CD4-positive, alpha-beta T cell treated with Interleukin-17A for 1 hour (primary cell): ENCODE data around the gene UBALD2.

Source experiments
- DNase-seq: peaks from one replicate; pipeline ENCODE4 v3.0.0-alpha.2; 2020

The UBALD2 gene

DNA sequence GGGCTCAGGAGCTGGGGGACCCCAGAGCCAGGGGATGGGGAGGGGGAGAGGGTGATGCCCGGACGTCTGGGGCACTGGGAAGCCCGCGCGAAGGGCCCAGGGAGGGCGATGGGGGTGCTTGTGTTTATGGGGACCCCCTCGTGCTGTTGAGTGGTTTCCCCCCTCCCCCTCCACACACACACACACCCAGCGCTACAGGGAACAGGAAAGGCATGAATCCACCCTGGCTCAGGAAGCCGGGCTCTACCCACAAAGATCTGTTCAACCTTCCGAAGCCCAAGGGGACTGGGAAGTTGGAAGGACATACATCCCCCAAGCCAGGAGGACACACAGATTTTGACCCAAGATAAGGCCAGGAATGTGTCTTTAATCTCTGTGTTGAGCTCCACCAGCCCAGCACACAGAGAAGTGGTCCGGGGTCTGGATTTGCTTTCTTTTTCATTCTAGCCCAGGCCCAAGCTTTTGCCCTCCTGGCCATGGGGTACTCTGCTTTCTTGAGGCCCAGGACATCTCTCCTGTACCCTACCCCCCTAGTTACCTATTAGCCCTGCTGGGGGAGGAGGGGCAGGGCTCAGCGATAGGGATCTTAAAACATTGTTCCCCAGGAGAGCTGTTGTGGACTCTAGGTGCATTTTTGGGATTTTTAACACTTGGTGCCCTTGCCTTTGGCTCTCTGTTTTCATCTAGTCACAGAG is 1.2 kb downstream of the UBALD2 start:
- peak; percentile 39 for DNase-seq

DNA sequence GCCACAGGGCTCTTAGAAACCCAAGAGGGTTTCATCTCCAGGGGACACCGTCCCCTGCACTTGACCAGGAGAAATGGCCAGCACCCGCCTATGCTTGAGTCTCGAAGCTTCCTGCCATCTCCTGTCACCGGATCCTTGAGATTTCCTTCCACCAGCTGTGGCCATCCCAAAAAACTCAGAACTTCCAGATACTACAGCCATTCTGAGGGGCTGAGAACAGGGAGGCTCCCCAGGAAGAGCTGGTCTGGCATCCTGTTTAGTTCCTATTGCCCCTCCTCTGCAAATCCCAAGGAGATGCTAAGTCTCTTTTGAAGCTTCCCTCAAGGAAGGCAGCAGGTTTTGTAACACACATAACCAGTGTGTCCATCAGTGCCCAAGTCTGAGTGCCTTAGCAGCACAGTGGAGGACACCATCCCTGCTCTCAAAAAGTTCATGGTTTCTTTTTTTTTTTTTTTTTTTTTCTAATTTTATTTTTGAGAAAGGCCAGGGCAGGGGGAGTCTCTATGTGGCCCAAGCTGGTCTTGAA is 2.0 kb downstream of the UBALD2 start:
- no peak for DNase-seq

DNA sequence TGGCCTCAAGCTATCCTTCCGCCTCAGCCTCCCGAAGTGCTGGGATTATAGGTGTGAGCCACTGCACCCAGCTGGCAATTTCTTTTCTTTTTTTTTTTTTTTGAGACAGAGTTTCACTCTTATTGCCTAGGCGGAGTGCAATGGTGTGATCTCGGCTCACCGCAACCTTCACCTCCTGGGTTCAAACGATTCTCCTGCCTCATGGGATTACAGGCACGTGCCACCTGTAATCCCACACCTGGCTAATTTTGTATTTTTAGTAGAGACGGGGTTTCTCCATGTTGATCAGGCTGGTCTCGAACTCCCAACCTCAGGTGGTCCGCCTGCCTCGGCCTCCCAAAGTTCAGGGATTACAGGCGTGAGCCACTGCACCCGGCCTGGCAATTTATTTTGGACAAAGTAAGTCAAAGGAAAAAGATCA is 2.4 kb downstream of the UBALD2 start:
- DNase-seq: peak; percentile 41

DNA sequence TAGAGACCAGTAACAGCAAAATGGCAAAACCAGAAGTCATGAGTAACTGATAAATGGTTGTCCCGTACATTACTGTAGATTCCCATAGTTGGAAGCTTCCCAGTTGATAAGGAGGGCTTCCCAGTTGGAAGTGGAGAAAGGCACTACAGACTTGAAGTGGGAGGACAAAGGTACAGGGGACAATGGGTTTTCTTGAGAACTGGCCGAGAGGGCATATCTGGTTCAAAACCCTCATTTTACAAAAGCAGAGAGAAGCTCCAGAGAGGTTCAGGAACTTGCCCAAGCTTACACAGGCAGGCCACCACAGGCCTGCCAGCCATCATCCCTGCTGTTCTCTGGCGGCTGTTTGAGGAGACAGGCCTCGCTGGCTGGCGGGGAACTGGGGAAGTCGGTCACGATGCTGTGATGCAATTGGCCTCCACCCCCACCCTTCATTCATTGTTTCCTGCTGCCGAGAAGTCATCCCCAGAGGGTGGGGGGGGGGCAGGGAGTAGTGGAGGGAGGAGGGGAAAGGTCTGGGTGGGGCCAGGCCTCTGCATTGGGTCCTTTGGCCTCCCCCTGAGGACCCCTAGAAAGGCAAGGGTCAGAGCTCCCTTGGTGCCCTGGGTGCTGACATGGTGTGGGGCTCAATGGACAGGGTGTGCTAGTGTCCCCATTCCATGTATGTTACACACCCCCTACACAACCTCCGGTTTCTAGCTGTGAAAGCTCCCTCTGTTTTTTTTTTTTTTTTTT is 3.0 kb downstream of the UBALD2 start:
- peak; percentile 81 for DNase-seq

DNA sequence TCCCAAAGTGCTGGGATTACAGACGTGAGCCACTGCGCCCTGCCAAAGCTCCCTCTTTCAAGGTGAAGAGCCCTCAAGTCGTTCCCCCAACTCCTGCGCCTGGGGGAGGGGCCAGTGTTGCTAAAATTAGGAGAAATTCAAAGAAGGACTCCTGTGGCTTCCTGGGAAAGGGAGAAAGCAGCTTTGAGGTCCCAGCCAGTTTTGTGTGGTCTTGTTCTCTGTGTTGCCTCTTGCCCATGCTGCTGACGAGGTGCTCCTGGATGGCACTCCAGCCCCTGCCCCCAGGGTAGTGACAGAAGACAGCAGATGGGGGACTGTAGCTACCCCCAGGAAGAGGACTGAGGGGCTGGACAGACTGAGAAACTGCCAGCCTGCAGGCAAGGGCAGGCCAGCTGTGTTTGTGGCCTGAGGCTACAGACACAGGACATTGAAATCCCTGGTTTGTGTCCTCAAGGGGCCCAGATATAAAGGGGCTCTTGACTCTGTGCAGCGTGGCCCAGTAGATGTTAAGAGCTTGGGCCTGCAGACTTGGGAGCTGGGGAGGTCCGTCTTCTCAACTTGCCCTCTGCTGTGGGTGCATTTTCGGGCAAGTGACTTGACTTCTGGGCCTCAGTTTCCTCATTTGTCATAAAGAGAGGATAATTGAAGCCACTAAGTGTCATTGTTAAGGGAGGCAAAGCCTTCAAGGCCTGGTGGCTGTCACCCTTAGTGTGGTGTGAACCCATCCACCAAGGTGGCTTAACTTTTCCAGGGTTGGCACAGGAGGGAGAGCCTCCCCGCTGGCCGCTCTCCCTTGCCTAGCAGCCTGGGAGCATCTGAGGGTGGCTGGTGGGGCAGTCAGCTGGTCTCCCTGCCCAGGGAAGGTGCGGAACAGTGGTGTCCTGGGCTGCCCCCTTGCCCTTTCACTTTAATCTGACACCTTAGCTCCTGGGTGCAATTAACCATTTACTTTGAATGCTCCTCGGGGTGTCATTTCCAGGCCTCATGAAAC is 4.1 kb downstream of the UBALD2 start:
- DNase-seq: no peak

DNA sequence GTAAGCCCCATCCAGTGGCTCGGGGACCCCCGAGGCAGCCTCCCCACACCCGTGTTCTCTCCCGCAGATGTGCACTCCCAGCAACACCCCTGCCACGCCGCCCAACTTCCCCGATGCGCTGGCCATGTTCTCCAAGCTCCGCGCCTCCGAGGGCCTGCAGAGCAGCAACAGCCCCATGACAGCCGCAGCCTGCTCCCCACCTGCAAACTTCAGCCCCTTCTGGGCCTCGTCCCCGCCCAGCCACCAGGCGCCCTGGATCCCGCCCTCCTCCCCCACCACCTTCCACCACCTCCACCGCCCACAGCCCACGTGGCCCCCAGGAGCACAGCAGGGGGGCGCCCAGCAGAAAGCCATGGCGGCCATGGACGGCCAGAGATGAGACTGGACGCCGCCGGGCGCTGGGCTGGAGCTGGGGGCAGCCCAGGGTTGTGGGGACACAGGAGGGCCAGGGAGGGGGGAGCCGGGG is 5.0 kb downstream of the UBALD2 start:
- peak; percentile 34 for DNase-seq

DNA sequence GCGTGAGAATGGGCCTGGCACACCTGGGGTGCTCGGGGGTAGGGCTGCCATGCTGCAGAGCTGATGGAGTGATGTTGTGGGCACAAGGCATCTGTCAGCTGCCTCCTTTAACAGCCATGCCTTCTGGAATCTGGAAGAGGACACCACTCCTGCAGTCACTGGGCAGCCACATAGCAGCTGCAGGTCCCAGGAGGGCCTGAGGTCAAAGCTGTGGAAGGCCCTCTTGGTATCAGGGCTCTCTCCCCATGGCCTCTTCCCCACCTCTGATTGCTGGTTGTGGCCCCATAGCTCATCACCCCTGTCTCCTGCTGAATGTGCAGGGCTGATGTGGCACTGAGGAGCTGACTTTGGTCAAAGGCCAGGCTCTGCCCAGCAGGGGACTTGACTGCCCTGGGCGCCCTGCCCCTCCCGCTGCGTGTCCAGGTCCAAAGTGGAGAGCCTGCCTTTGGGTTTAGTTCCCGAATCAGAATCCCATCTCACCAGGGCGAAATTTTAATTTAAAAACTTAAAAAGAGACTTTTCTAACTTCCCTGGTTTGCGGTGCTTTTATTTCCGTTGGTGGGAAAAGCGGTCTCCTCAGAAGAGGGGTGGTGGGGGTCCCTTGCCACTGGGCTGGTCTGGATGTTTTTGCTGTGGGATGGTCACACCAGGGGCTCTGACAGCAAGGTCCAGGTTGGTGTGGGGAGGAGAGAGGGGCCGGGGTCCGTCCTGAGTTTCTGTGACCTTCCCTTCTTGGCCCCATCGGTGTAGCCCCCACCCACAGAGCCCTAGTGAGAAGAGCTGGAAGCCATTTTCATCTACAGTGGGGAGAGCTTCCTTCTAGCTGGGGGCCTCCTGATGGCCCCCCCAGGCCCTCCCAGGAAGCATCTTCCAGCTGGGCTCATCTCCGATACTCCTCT is 5.9 kb downstream of the UBALD2 start:
- DNase-seq: peak; percentile 30

DNA sequence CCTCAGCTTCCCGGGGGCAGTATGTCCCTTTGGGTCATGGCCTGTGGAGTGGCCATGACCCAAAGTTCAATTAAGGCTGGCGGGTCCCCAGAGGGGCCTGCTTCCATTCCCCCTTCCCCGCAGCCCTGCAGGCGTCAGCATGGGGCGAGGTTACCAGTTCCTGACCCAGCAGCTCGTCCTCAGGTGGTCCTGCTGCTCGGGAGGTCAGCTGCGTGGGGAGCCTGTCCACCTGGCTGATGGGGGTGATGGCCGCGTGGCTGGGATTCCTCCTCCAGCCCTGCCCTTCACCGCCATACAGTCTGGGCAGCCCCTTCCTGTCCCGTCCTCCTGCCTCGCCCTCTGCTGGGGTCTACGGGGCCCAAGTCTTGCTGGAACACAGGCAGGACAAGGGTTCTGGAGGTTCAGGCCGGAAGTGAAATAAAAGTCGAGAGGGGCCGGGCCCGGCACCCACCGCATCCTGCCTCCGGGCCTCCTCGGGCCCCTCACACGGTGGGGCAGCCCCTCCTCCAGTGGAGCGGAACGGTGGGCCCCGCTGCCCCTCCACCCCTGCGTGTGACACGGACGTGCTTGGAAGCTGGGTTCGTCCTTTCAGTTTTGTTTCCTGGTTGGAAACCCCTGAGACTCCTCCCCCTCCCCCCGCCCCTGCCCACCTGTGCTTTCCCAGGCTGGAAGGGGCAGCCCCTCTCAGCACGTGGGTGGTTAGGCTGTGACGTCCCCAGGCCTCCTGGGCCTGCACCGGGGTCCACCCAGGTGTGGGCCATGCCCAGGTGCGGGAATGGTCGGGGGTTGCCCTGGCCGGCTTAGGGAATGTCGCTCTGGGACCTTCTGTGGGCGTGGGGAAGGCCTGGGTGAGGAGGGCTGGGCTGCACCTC is 6.8 kb downstream of the UBALD2 start:
- peak; percentile 84 for DNase-seq

DNA sequence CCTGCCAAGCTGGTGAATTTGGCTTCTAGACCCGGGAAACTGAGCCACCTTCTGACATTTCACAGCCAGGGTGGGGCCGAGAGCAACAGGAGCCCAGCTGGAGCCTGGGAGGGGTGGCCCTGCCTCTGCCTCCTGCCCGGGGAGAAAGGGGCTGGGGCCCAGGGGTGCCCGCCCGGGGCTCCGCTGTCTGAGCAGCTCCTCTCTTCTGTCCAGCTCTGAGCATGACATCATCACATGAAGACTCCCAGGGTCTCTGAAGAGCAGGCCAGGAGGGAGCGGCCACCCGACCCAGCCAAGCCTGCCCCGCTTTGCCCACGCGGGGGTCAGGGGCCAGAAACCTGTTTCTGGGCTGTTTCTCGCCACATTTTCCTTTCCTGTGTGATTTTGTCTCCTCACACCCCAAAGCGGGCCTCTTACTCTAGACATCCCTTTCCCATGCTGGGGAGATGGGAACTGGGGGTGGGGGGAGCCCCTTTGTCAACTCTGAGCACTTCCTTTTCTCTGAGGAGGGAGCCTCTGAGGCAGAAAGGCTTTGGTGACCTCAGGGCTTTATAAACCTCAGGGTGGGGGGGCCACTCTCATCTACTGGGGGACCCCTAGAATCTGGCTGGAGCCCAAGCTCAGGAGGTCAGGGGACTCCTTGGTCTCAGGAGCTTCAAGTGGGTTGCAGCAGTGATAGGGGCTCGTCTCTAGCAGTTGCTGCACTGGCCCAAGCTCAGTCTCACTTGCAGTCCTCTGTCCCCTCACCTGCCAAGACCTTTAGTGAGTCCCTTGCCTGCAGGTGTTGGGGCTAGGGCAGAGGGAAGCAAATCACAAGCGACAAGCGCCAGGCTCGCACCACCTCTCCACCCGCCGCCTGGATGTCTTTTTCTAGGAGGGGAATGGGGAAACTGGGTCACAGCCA is 7.6 kb downstream of the UBALD2 start:
- DNase-seq: peak; percentile 54

DNA sequence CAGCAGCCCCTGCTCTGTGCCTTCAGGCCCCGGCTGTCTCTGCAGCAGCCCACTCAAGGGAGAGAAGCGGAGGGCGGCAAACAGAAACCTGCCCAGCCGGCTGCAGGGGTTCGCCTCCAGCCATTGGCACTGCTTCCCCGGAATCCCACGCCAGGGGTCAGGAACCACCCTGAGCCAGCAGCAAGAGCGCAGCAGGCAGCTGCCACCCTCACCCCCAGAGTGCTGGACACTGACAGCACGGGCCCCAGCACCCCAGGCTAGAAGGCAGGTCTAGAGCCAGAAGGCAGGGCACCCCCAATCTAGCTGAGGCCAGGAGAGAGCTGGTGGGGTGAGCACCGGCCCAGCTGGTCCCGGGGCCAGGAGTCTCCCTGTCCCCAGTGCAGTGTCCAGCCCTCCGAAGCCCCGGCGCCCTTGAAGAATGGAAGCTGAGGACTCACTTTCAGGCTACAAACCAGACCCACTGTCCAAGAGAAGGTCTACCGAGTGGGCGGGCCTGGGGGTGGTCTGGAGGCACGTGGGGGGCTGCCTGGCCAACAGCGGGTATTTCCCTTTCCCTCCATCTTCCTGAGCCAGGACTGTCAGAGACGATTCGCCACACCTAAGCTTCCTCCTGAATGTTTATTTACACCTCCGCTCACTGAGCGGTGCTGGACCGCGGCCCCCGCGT is 8.4 kb downstream of the UBALD2 start:
- DNase-seq: no peak

DNA sequence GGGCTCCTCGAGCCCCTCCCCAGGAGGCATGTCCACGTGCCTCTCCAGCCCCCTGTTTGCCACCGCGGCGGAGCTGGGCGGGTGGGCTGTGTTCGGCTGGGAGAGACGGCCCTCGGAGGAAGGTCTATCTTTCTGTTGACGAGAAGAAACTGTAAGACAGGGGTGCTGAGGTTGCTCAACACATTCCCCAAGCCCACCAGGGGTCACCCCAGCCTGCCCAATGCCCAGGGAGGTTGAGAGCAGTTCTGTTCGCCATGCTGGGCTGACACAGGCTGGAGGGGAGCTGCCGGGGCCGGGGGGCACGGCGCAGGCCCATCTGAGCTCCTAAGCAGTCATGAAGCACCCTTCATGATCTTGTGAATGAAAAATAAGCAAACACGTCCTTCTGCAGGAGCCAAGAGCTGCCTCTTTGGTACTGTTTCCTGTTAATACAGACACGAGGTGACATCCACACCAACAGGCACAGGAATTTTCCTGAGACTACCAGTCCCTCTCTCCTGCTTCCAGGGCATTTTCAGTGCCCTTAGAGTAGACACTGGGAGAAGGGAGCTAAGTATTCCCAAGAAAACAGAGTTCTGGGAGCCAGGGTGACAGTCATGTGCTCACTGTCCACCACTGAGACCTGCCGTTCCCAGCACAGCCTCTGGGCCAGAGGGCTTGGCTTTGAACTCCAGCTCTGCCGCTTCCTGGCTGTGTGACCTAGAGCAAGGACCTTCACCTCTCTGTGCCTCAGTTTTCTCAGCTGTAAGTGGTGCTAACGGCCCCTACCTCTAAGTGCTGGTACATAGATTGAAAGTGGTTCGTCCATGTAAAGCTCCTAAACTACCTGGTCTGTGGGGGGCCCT is 9.2 kb downstream of the UBALD2 start:
- no peak for DNase-seq

DNA sequence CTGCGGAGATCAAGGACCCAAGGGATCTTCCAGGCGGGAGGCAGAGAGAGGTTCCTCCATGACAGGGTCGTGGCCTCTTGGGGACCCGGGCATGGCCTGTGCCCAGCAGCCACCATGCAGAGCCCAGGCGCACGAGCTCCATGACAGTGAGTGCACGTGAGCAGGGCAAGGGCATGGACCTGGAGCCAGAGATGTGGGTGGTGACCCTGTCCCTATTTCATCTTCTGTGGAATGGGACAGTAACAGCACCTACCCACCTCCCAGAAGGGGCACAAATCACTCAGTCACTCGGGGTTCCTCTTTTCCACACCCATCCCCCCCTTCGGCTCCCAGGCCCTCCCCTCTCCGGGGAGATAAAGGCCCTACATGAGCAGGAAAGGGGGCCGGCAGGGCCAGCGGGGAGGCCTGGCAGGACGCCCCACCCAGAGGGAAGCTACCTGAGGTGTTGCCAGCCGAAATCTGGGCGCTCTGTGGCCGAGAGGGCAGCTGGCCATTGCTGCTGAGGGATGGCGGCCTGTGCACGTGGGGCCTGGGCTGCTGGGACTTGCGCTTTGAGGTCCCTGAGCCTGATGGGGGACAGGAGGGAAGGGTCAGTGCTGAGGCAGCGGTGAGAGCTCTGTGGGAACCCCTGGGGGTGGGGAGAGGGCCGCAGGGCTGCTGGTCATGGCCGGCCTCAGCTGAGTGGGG is 10.4 kb downstream of the UBALD2 start:
- DNase-seq: no peak

DNA sequence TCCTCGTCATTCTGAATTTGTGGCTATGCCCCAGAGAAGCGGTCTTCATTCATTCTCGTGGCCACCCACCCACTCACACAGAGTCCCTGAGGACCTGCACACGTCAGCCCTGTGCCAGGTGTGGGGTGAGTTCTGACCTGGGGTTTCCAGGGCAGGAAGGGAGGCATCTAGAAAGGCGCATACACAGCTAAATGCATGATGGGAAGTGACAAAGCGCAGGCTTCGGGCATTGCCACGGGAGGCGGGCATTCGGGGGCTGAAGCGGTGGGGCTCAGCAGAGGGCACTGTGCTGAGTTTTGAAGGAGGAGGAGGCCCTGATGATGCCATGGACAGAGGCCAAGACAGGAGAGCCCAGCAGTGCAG is 10.9 kb downstream of the UBALD2 start:
- DNase-seq: peak; percentile 22

DNA sequence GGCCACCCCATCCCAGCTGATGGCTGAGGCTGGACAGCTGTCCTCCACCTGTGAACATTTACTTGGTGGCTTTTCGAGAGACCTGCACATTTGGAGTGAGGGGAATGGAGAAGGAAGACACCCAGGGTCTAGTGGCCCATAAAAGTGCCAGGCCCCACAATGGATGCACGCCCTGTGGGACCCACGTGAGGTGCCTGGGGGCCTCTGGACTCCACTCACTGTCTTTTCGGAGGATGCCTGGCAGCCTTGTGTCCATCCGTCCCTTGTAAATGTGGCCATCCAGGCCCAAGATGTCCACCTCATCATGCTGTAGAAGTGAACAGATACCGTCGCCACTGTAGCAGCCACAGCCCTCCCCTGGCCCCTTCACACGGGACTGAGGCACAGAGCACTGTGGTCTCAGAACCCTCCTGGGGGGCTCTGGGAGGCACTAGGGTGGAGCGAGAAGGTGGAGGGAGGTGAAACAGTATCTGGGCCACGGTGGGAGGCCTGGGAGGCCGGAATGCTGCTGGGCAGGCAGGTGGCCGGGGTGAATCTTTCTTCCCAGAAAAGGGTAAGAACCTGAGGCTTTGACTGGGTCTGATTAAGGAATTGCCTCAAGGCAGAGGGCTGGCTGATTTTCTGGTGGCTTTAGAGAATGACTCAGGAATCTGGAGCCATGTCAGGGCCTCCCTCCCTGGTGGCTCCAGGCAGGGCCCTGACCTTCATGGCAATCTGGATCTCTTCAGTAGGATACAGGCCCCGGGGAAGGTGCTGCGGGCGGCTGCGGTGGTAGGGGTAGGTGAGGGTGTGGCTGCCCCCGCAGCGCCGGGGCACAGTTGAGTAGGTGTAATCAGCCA is 11.5 kb downstream of the UBALD2 start:
- DNase-seq: no peak

DNA sequence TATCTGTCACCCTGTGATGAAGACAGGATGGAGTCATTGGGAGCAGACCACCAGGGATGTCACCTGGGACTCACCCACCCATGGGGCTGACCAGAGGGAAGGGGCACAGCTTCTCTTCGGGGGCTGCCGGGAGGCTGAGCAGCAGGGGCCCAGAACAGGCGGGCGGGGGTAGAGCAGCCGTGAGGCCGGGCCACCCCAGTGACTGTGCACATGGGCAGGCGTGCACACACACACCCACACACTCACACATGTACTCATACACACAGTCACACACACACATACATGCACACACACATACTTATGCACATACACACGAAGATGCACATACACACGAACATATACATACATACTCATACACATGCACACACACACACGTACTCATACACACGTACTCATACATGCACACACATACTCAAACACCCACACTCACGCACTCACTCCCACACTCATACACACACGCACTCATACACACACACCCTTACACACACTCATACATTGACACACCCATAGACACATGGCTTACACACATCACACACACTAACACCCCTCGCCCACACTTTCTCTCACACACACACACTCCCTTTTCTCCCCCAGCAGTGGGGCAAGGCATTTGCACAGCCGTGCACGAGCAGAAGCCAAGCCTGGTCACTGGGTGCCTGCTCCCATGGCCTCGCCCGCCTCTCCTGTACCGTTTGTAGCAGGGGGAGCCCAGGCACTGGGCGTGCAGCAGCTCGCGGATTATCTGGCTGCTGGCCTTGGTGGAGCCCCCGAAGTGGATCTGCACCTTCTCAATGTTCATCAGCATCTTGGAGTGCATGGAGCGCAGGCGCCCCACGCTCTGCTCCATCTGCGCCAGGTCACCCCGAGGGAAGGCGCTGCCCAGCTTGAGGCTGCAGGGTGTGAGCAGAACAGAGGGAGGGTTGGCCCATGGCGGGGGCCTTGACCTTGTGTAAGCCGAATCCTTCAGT is 12.4 kb downstream of the UBALD2 start:
- DNase-seq: peak; percentile 12
